GM18526 (cell line): ENCODE results near the gene FBXO39.

Experiments
- POLR2A ChIP-seq: IDR thresholded peaks from 3 replicates; pipeline ENCODE4 v1.6.1; 2011; ENCODE audit not compliant: insufficient read length; ENCODE audit errors: extremely low read depth

The FBXO39 gene

GRCh38 chr17:6780886-6781285, 4.9 kb downstream of the FBXO39 start:
- TF ChIP-seq POLR2A, result no peak

- no peak for TF ChIP-seq POLR2A
Observed at GRCh38 chr17:6782244-6782643, 6.2 kb downstream of the FBXO39 start.

- no peak for TF ChIP-seq POLR2A
Observed at GRCh38 chr17:6786618-6787017, 10.6 kb downstream of the FBXO39 start.

GRCh38 chr17:6787081-6787693, 11.2 kb downstream of the FBXO39 start:
- no peak for TF ChIP-seq POLR2A

GRCh38 chr17:6789146-6789545, 13.1 kb downstream of the FBXO39 start:
- no peak for TF ChIP-seq POLR2A

- no peak for TF ChIP-seq POLR2A
Observed at GRCh38 chr17:6793748-6794493, 17.9 kb downstream of the FBXO39 start.

- TF ChIP-seq POLR2A, result no peak
Observed at GRCh38 chr17:6796017-6796886, 20.2 kb downstream of the FBXO39 start.

GRCh38 chr17:6796887-6797490, 21.0 kb downstream of the FBXO39 start:
- no peak for TF ChIP-seq POLR2A

- TF ChIP-seq POLR2A, result no peak
Observed at GRCh38 chr17:6797718-6798351, 21.8 kb downstream of the FBXO39 start.

GRCh38 chr17:6799738-6800137, 23.7 kb downstream of the FBXO39 start:
- TF ChIP-seq POLR2A, result no peak

GRCh38 chr17:6800422-6801027, 24.5 kb downstream of the FBXO39 start:
- TF ChIP-seq POLR2A, result no peak

GRCh38 chr17:6811510-6811909, 35.5 kb downstream of the FBXO39 start:
- no peak for TF ChIP-seq POLR2A

- TF ChIP-seq POLR2A, result no peak
Observed at GRCh38 chr17:6812295-6812694, 36.3 kb downstream of the FBXO39 start.

- no peak for TF ChIP-seq POLR2A
Observed at GRCh38 chr17:6815775-6816174, 39.8 kb downstream of the FBXO39 start.

- TF ChIP-seq POLR2A, result no peak
Observed at GRCh38 chr17:6818938-6819337, 42.9 kb downstream of the FBXO39 start.
